ENCODE data around the gene ZNF319.

DNA sequence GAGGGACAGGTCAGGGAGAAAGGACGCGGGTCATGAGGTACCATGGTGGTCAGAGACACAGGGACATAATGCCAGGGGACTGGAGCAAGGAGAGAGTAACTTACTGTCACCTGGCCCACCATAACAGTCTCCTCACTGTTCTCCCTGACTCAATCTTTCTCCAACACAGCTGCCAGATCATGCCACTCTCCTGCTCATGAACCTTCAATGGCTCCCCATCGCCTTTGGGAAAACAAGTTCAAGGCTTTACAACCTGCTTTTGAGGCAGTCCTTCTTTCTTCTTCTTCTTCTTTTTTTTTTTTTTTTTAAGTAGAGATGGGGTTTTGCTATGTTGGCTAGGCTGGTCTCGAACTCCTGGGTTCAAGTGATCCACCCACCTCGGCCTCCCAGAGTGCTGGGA is 52.4 kb downstream of the ZNF319 start:
- no peak for TF ChIP-seq POLR2AphosphoS5 (IDR thresholded peaks at IDR 0.05; ENCODE audit: low read depth, low read length)
- TF ChIP-seq EGR1 (IDR thresholded peaks at IDR 0.05; ENCODE audit: borderline replicate concordance, low read depth, low read length): no peak
- TF ChIP-seq POLR2A (IDR thresholded peaks at IDR 0.05; ENCODE audit: control extremely low read depth in 1 of 2, low read depth in 2 of 2, low read length in 2 of 2): no peak
- TF ChIP-seq, protein P1, sequence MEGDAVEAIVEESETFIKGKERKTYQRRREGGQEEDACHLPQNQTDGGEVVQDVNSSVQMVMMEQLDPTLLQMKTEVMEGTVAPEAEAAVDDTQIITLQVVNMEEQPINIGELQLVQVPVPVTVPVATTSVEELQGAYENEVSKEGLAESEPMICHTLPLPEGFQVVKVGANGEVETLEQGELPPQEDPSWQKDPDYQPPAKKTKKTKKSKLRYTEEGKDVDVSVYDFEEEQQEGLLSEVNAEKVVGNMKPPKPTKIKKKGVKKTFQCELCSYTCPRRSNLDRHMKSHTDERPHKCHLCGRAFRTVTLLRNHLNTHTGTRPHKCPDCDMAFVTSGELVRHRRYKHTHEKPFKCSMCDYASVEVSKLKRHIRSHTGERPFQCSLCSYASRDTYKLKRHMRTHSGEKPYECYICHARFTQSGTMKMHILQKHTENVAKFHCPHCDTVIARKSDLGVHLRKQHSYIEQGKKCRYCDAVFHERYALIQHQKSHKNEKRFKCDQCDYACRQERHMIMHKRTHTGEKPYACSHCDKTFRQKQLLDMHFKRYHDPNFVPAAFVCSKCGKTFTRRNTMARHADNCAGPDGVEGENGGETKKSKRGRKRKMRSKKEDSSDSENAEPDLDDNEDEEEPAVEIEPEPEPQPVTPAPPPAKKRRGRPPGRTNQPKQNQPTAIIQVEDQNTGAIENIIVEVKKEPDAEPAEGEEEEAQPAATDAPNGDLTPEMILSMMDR (IDR thresholded peaks at IDR 0.05; ENCODE audit: control extremely low read depth in 1 of 3, insufficient read depth in 1 of 3, low read depth in 1 of 3, low read length in 3 of 3): no peak
- no peak for TF ChIP-seq YY1 (IDR thresholded peaks at IDR 0.05; ENCODE audit: low read depth, low read length)
- no peak for TF ChIP-seq PHF8 (conservative IDR thresholded peaks at IDR 0.05; ENCODE audit: low read depth, low read length)
- TF ChIP-seq JUN (IDR thresholded peaks at IDR 0.05; ENCODE audit: low read depth, low read length): no peak
- TF ChIP-seq RXRA (IDR thresholded peaks at IDR 0.05; ENCODE audit: insufficient read depth, low read depth, low read length): no peak
- TF ChIP-seq, protein P2, sequence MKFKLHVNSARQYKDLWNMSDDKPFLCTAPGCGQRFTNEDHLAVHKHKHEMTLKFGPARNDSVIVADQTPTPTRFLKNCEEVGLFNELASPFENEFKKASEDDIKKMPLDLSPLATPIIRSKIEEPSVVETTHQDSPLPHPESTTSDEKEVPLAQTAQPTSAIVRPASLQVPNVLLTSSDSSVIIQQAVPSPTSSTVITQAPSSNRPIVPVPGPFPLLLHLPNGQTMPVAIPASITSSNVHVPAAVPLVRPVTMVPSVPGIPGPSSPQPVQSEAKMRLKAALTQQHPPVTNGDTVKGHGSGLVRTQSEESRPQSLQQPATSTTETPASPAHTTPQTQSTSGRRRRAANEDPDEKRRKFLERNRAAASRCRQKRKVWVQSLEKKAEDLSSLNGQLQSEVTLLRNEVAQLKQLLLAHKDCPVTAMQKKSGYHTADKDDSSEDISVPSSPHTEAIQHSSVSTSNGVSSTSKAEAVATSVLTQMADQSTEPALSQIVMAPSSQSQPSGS (IDR thresholded peaks at IDR 0.05; ENCODE audit: low read length): no peak
- no peak for TF ChIP-seq ZNF274 (IDR thresholded peaks at IDR 0.05; ENCODE audit: borderline replicate concordance, extremely low read depth, low read length)
- TF ChIP-seq EP300 (IDR thresholded peaks at IDR 0.05; ENCODE audit: borderline replicate concordance in 1 of 2, low read depth in 2 of 2, low read length in 2 of 2): no peak
- no peak for TF ChIP-seq EZH2 (IDR thresholded peaks at IDR 0.05; ENCODE audit: low read depth, low read length, severe bottlenecking)
